HG03108 (cell line): ENCODE results near the gene BACE2.
"Not testable (repeated sequence)": the region's sequence is repeated elsewhere in the genome, so short reads cannot be mapped to it uniquely, and the experiment has no call there.

Source experiments
- ATAC-seq: cut with Tn5 transposase; IDR thresholded peaks from one replicate; pipeline ENCODE4 v1.9.1; 2021; ENCODE audit warnings: moderate library complexity; ENCODE audit not compliant: unreplicated experiment

BACE2 gene

GRCh38 chr21:41260428-41260827 is 92.5 kb downstream of the BACE2 start:
- no peak for ATAC-seq

- ATAC-seq = no peak
These were observed 99.4 kb downstream of the BACE2 start for GRCh38 chr21:41267346-41267745.

GRCh38 chr21:41269535-41269934 is 101.6 kb downstream of the BACE2 start:
- ATAC-seq = no peak

GRCh38 chr21:41277196-41277595 is 109.2 kb downstream of the BACE2 start:
- ATAC-seq = no peak

- ATAC-seq = no peak
These were observed 109.9 kb downstream of the BACE2 start for GRCh38 chr21:41277846-41278245.

- ATAC-seq = no peak
These were observed 112.4 kb downstream of the BACE2 start for GRCh38 chr21:41280115-41280919.

- no peak for ATAC-seq
These were observed 114.5 kb downstream of the BACE2 start for GRCh38 chr21:41282412-41282811.

- no peak for ATAC-seq
These were observed 115.4 kb downstream of the BACE2 start for GRCh38 chr21:41283211-41283818.

- ATAC-seq = no peak
These were observed 121.5 kb downstream of the BACE2 start for GRCh38 chr21:41289431-41289830.

- no peak for ATAC-seq
These were observed 122.3 kb downstream of the BACE2 start for GRCh38 chr21:41290106-41290799.

- ATAC-seq = no peak
These were observed 126.7 kb downstream of the BACE2 start for GRCh38 chr21:41294548-41295231.

GRCh38 chr21:41295721-41296254 is 127.8 kb downstream of the BACE2 start:
- no peak for ATAC-seq

GRCh38 chr21:41302976-41303375 is 135.0 kb downstream of the BACE2 start:
- no peak for ATAC-seq

GRCh38 chr21:41304068-41304720 is 136.2 kb downstream of the BACE2 start:
- ATAC-seq = no peak

- no peak for ATAC-seq
These were observed 139.3 kb downstream of the BACE2 start for GRCh38 chr21:41307219-41307618.

- ATAC-seq = not testable (repeated sequence)
These were observed 145.6 kb downstream of the BACE2 start for GRCh38 chr21:41313285-41314164.

- ATAC-seq = no peak
These were observed 147.8 kb downstream of the BACE2 start for GRCh38 chr21:41315726-41316125.

- no peak for ATAC-seq
These were observed 148.5 kb downstream of the BACE2 start, which contains the start of gene FAM3B for GRCh38 chr21:41316200-41317062. FAM3B (plus strand) TSS chr21:41316801; CDS start chr21:41316880, 79 bp downstream.

- ATAC-seq = no peak
These were observed 149.1 kb downstream of the BACE2 start for GRCh38 chr21:41317063-41317392.
